Measurements from ENCODE around the gene CXorf65.

CXorf65 gene

DNA sequence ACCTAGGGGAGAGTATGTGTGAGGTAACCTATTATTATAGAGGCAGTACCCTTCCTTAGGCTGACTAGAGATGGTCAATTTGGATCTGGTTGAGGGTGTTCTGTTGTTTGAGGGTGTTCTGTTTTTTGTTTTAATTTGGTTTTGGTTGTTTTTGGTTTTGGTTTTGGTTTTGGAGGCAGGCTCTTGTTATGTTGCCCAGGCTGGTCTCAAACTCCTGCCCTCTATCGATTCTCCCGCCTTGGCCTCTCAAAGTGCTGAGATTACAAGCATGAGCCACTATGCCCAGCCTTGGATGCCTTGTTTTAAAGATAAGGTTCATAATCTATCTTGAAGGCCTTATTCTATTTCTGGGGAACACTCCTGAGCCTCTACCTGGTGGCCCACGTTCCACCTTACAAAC is 912 bp downstream of the CXorf65 start:
- no peak for DNase-seq (ENCODE audit: low read depth)

DNA sequence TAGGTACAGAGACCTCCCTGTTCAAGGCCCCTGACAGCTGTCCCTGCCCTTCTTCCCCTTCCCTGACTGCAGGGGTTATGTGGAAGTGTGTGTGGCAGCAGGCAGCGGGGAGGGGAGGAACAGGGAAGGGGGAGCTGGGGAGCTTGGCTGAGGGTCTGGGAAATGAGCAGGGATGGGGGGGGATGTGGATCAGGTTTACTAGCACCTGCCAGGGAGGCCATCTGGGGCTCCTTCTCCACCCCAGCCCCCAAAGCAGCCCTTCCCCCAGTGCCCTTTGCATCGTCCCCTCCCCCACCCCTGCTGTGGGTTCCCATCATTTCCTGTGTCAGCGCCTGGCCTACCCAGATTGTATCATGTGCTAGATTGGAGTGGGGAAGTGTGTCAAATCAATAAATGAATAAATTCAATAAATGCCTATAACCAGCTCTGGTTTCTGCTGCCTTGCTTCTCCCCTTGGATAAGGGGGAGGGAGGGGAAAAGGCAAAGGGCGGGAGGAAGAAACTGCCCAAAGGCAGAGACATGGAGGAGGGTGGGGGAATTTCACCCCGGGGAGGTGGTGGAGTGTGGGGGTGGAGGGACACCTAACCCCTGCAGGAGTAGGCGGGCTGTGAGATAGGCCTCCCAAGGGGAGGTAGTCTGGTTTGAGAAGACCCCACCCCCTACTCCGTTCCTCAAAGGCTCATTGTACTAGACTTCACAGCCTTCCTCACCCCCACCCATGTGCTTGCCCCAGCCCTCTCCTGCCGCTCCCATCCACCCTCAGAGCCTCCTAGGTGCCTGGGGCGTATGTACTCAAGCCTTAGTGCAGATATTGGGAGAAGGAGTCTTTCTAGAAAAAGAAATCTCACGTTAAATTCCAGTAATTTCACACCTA is 3.2 kb downstream of the CXorf65 start:
- no peak for DNase-seq (ENCODE audit: low read depth)

GRCh38 chrX:71102292-71102691 is 4.2 kb downstream of the CXorf65 start:
- no peak for DNase-seq (ENCODE audit: low read depth)

GRCh38 chrX:71100581-71101505 is 5.7 kb downstream of the CXorf65 start:
- no peak for DNase-seq (ENCODE audit: low read depth)

GRCh38 chrX:71099736-71100135 is 6.8 kb downstream of the CXorf65 start:
- DNase-seq (ENCODE audit: low read depth), result no peak

DNA sequence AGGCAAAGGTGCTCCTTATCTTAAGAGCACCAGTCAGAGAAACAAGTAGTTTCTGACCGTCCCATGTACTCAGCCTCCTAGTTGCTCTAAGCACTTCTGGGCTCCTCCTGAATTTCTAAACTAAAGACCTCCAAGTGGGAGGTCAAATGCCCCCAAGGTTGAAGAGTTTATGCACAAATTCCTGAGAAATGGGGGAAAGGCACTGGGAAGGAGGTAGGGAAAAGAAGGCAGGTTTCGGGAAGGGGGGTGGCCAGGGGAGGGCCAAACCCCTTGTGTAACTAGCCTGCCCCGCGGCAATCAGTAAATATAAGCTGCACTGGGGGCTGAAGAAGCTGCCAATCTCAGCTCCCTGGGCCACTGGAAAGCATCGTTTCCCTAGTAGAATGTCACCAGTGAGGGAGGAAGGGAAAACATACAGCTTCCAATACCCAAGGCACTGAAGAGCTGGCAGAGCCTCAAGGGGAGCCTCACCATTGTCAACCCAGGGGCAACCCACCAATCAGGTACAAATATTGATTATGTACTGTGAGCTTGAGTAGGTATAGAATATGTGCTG is 7.5 kb downstream of the CXorf65 start:
- no peak for DNase-seq (ENCODE audit: low read depth)

- DNase-seq (ENCODE audit: low read depth), result no peak
These were observed 8.2 kb downstream of the CXorf65 start for GRCh38 chrX:71098302-71098701.

DNA sequence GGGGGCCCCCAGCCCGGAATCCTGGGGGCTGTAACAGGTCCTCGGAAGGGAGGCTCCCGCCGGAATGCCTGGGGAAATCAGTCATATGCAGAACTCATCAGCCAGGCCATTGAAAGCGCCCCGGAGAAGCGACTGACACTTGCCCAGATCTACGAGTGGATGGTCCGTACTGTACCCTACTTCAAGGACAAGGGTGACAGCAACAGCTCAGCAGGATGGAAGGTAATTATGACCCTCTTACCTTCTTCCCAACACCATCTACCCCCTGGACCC is 9.8 kb downstream of the CXorf65 start:
- DNase-seq (ENCODE audit: low read depth), result no peak

DNA sequence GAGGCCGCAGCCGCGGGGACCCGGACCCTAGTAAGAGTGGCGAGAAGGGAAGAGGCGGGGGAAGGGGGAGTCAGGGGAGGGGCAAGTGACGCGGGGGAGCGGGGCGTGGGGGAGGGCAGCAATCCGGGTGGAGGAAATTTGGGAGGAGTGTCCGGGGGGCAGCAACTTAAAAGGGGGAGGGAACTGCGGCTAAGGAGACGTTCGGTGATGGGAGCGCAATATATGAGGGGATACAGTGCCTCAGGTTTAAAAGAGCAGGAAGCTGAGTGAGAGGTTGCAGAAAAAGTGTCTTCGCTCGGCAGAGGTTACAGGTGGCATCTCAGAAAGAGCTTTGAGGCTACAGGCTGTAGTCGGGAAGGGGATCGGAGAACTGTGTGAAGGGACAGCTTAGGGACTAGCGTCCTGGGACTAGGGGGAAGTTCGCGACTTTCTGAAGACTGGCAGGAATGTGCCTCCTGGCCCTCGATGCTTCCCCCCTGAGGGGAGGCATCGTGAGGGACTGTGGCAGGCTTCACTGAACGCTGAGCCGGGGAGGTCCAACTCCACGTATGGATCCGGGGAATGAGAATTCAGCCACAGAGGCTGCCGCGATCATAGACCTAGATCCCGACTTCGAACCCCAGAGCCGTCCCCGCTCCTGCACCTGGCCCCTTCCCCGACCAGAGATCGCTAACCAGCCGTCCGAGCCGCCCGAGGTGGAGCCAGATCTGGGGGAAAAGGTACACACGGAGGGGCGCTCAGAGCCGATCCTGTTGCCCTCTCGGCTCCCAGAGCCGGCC is 10.4 kb downstream of the CXorf65 start:
- no peak for DNase-seq (ENCODE audit: low read depth)

- peak; percentile 20 for DNase-seq (ENCODE audit: low read depth)
These were observed 11.0 kb downstream of the CXorf65 start, which contains the start of gene FOXO4 for GRCh38 chrX:71095555-71095980. FOXO4 (plus strand) TSS chrX:71095851; CDS start chrX:71096529, 678 bp downstream.

- DNase-seq (ENCODE audit: low read depth), result no peak
These were observed 11.5 kb downstream of the CXorf65 start for GRCh38 chrX:71095033-71095432.

DNA sequence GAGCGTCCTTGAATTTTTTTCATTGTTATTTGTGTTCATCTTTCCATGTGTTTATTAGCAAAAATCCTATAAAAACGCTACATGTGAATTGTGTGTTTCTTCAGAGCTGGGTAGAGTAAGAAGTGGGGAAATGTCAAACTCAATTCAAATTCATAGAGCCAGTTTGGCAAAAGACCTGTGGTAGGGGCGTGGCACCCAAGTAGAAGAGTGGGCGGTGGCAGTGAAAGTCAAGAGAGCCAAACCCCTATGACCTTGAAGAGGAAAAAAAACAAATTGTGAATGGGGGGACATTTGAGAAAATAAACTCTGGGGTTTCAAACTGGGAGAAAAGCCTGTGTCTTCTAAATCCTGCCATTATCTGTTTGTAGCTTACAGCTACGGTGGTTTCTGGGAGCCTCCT is 15.3 kb downstream of the CXorf65 start:
- no peak for DNase-seq (ENCODE audit: low read depth)

- no peak for DNase-seq (ENCODE audit: low read depth)
These were observed 20.6 kb downstream of the CXorf65 start for GRCh38 chrX:71085900-71086299.

DNA sequence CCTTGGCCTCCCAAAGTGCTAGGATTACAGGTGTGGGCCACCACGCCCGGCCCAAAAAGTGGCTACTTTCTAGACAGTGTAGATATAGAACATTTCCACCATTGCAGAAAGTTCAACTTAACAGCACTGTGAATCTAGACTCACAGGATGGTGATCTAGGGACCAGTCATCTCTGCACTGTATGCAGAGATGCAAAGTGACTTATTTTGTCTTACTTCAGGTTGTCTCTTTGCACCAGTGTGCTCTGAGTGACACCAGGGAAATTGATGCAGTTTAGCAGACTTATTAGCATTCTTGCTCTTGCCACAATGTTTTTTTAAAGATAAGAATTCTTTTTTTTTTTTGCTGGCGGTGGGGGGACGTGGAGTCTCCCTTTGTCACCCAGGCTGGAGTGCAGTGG is 23.7 kb downstream of the CXorf65 start:
- DNase-seq (ENCODE audit: low read depth), result no peak

GRCh38 chrX:71082124-71082647 is 24.4 kb downstream of the CXorf65 start:
- DNase-seq (ENCODE audit: low read depth), result no peak

- no peak for DNase-seq (ENCODE audit: low read depth)
These were observed 25.0 kb downstream of the CXorf65 start for GRCh38 chrX:71081330-71082123.

DNA sequence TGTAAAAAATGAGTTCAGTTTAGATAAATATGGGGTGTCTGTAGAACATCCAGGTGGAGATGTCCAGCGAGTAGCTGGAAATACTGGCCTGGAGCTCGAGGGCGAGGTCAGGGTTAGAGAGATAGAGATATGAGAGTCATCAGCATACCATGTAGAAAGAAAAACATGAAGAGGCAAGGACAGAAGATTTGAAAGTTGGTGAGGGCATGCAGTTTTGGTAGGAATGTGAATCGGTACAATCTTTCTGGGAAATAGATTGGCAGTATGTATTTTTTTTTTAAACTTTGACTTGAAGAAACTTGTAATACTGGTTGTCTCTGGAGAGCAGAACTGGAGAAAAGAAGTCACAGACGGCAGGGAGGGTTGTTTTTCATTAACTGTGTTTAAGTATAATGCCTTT is 36.0 kb downstream of the CXorf65 start:
- DNase-seq (ENCODE audit: low read depth), result no peak

DNA sequence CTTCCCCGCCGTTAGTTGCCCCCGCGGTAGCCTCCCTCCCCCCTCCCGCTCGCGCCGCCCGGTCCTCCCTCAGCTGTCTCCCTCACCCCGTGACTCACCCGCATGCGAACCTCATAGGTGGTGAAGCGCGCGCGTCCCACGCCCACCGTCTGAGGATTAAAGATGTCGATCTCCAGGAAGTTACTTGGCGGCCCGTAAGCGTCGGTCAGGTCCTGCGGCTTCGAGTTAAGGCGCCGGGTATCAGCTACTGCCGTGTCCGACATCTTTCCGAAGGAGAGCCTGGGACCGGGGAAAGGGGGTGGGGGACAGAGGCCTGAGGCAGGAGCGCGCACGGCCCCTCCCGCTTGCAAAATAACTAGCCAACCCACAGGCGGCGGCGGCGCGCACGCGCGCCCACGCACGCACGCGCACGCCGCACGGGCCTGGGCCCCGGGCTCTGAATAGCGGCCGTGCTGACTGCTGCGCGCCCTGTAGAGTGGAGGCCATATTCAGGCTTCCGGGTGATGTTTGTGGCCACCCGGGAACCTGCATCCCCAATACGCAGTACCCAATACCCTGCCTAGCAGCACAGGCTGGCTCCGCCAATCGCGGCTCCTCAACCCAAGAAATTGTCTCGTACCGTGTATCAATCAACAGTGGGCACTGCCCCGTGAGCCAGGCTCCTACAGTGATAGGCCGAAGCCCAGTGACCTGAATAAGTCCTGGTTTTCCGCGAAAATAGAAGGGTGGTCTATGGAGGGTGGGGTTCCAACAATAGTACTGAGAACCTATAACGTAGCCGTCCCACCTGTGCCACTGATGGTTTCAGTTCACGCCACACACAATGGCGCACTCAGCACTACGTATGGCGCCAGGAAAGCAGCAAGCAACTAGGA is 38.3 kb downstream of the CXorf65 start, which contains the start of gene SNX12:
Gene SNX12, minus strand, starts transcription at position 291 of the 875 bp plus-strand sequence. Its CDS starts 28 bp downstream, at position 263.
- DNase-seq (ENCODE audit: low read depth), result peak; percentile 68

DNA sequence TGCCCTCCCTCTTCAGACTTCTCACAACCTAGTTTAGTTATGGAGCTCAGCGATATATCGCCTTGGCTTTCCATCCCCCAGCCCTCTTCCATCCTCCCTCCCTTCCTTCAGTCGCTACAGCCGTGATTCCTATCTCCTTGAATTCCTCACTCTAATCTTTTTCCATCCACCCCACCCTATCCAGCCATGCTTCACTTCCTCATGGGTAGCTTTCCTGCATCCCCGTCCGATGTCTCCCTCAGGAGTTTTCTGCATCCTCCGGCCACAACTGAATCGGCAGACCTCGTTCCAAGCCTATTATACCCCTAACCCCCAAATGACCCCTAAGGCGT is 38.9 kb downstream of the CXorf65 start:
- no peak for DNase-seq (ENCODE audit: low read depth)

GRCh38 chrX:71067089-71067488 is 39.5 kb downstream of the CXorf65 start:
- no peak for DNase-seq (ENCODE audit: low read depth)

Measured in GM04503 (cell line).